Uterus (tissue), 4 donors: ENCODE measurements around the gene STKLD1. TPM values are rescaled to one million over a fixed set of nuclear protein-coding genes. Genes with fewer than 3 reads are reported as not detected.

ENCODE experiments used
- DNase-seq, 2 donors: peaks; one replicate each; pipeline ENCODE4 v3.0.0-alpha.2; 2019 to 2020
- H3K27ac ChIP-seq, 2 donors: fragments of 200-600 bp; sonication (generic); 1 replicate in 1 of 2; 2 replicates in 1 of 2; pipeline ENCODE4 v1.5.1; 2016 to 2018
- H3K27me3 ChIP-seq, 2 donors: fragments of 200-600 bp; sonication (generic); one replicate each; pipeline ENCODE4 v1.5.1; 2018 to 2019; ENCODE audit warnings: control low read depth in 1 of 2
- H3K36me3 ChIP-seq, 2 donors: fragments of 200-600 bp; sonication (generic); one replicate each; pipeline ENCODE4 v1.5.1; 2019; ENCODE audit warnings: control low read depth in 1 of 2
- H3K4me1 ChIP-seq, 2 donors: fragments of 200-600 bp; sonication (generic); one replicate each; pipeline ENCODE4 v1.5.1; 2018 to 2019; ENCODE audit warnings: control low read depth in 1 of 2
- H3K4me3 ChIP-seq, 2 donors: fragments of 200-600 bp; sonication (generic); 1 replicate in 1 of 2; 2 replicates in 1 of 2; pipeline ENCODE4 v1.5.1; 2018 to 2019; ENCODE audit warnings: mild to moderate bottlenecking in 1 of 2
- H3K9me3 ChIP-seq, 2 donors: fragments of 200-600 bp; sonication (generic); one replicate each; pipeline ENCODE4 v1.5.1; 2019; ENCODE audit warnings: control low read depth in 1 of 2
- CTCF ChIP-seq, 4 experiments: fragments of 200-600 bp in 2 of 4; fragments of 450-650 bp in 2 of 4; sonication (generic) in 2 of 4; IDR thresholded peaks; one replicate each; pipeline ENCODE4 v1.5.1; 2016 to 2019; ENCODE audit warnings: antibody characterized with exemption in 4 of 4, mild to moderate bottlenecking in 2 of 4, moderate library complexity in 1 of 4
- POLR2A ChIP-seq, 2 donors: fragments of 450-650 bp; IDR thresholded peaks; one replicate each; pipeline ENCODE4 v1.6.1; 2016; ENCODE audit warnings: antibody characterized with exemption in 2 of 2, mild to moderate bottlenecking in 1 of 2, moderate library complexity in 1 of 2
- intact Hi-C: fragments of 100-400 bp; cut with DNase I; formaldehyde crosslinking; loops from one replicate; pipeline ENCODE4 v1.15.1; 2023; ENCODE audit warnings: low total_unique reads
- total RNA-seq, 4 donors: library from RNA; depleted of rRNA in 3 of 4; stranded (reverse); fragments of >200 nt in 3 of 4; gene quantifications; one replicate each; pipeline versions ENCODE4 v1.1.0 to v1.2.4, GENCODE V29; 2014 to 2023
- donor health status: DM: yes; HTN: yes; CAD: no.

Gene STKLD1
- total RNA-seq, 4 donors from 2014 or later = 0.88 to 1.7 (median 1.5) TPM; not detected in 1

GRCh38 chr9:133369422-133369821, 6.7 kb upstream of the STKLD1 start:
- no peak overlapping the region for H3K27ac ChIP-seq
- intact Hi-C loops = no loop called here
- H3K36me3 ChIP-seq = no peaks in the 10 kb centered on the region
- H3K4me3 ChIP-seq = no peak overlapping the region
- no peaks in the 10 kb centered on the region for H3K27me3 ChIP-seq
- no peak for DNase-seq
- peaks cover 14 to 52% of the 10 kb centered on the region in 2 donors for H3K4me1 ChIP-seq
- TF ChIP-seq CTCF (IDR thresholded peaks at IDR 0.05) (no peak), POLR2A (IDR thresholded peaks at IDR 0.05) (no peak)
- H3K9me3 ChIP-seq = no peaks in the 10 kb centered on the region

GRCh38 chr9:133369933-133370332, 6.2 kb upstream of the STKLD1 start:
- intact Hi-C loops = no loop called here
- Histone ChIP-seq H3K36me3 (no peaks in the 10 kb centered on the region), H3K27ac (no peak overlapping the region), H3K4me3 (no peak overlapping the region), H3K4me1 (peaks cover 14 to 52% of the 10 kb centered on the region in 2 donors), H3K27me3 (no peaks in the 10 kb centered on the region), H3K9me3 (no peaks in the 10 kb centered on the region)
- no peak for DNase-seq
- TF ChIP-seq POLR2A (IDR thresholded peaks at IDR 0.05) = no peak
- TF ChIP-seq CTCF (IDR thresholded peaks at IDR 0.05) = no peak

- no peak for TF ChIP-seq CTCF (IDR thresholded peaks at IDR 0.05)
- TF ChIP-seq POLR2A (IDR thresholded peaks at IDR 0.05) = no peak
- peaks cover 14 to 52% of the 10 kb centered on the region in 2 donors for H3K4me1 ChIP-seq
- H3K4me3 ChIP-seq = no peak overlapping the region
- H3K27ac ChIP-seq = no peak overlapping the region
- H3K36me3 ChIP-seq = no peaks in the 10 kb centered on the region
- no peaks in the 10 kb centered on the region for H3K27me3 ChIP-seq
- no peak for DNase-seq
- no peaks in the 10 kb centered on the region for H3K9me3 ChIP-seq
- intact Hi-C loops = no loop called here
Measured at GRCh38 chr9:133370685-133371084, 5.5 kb upstream of the STKLD1 start.

GRCh38 chr9:133371261-133371711, 4.9 kb upstream of the STKLD1 start:
- Histone ChIP-seq H3K4me1 (peaks cover 14 to 52% of the 10 kb centered on the region in 2 donors), H3K27me3 (no peaks in the 10 kb centered on the region), H3K36me3 (no peaks in the 10 kb centered on the region), H3K27ac (no peak overlapping the region), H3K9me3 (no peaks in the 10 kb centered on the region), H3K4me3 (no peak overlapping the region)
- intact Hi-C loops = no loop called here
- TF ChIP-seq CTCF (IDR thresholded peaks at IDR 0.05) = no peak
- no peak for TF ChIP-seq POLR2A (IDR thresholded peaks at IDR 0.05)
- no peak for DNase-seq

- Histone ChIP-seq H3K27me3 (no peaks in the 10 kb centered on the region), H3K4me1 (peaks cover 14 to 52% of the 10 kb centered on the region in 2 donors), H3K4me3 (no peak overlapping the region), H3K27ac (no peak overlapping the region), H3K36me3 (no peaks in the 10 kb centered on the region), H3K9me3 (no peaks in the 10 kb centered on the region)
- DNase-seq = no peak
- TF ChIP-seq CTCF (IDR thresholded peaks at IDR 0.05) (no peak), POLR2A (IDR thresholded peaks at IDR 0.05) (no peak)
- intact Hi-C loops = no loop called here
Measured at GRCh38 chr9:133372144-133372543, 4.0 kb upstream of the STKLD1 start.
